GM19099 (cell line): ENCODE measurements around the gene THRB.

ENCODE experiments used
- POLR2A ChIP-seq: IDR thresholded peaks from 3 replicates; pipeline ENCODE4 v1.6.1; 2011; ENCODE audit warnings: low read depth; ENCODE audit not compliant: insufficient read length; ENCODE audit errors: extremely low read depth

THRB gene

DNA sequence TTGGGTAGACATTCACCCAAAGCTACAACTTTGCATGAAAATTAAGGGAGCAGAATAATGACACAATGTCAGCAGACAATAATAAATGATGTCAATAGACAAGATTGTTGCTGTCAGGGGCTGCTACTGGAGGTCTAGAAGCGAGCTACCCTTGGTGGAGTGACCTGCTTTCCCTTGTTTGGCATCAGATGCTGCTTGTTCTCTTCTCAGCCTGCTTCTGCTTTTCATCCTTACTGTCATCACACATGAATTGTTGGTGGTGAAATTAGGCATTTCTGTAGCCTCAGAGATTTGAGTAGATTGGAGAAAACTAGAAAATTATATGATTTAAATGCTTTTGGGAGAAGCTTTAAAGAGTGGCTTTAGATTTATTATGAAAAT lies 355.8 kb downstream of the THRB start:
- no peak for TF ChIP-seq POLR2A

DNA sequence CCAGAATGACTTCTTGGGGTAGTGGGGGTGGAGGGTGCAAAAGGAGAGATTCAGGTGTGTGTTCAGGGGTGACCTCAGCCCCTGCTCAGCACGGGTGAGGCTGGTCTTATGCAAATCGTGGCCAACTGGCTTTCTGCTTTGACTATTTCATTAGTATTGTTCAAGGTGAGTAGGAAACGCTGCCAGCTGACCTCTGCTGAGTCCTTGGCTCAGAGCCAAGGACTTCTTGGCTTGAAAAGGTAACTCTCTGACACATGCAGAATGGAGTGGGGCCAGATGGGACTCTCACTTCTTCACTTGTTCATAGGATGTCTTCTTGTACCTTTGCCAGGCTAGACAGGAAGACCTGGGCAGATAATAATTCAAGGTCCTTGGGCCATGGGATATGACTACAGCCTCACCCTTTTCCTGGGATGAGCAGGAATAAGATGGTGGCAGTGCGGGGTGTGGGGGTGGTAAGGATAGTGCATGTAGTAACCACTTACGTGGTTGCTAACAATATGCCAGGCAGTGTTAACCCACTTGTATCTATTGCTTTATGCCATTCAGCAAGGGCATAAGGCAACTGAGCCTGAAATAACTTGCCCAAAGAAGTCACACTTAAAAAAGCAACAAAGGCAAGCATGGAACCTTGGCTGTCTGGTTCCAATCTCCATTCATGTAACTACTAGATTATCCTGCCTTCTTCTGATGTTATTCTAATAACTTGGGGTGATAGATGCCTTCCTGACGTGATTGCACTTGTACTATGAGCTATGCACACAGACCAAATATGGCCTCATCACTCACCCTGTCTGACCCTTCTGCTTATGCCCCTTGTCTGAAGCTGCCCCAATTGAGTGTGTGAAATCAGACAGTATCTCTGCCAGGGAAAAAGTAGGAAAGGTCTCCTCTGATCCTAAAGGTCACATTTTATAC lies 356.4 kb downstream of the THRB start:
- no peak for TF ChIP-seq POLR2A

- no peak for TF ChIP-seq POLR2A
Measured at GRCh38 chr3:24137334-24137733, 357.3 kb downstream of the THRB start.

- no peak for TF ChIP-seq POLR2A
Measured at GRCh38 chr3:24136624-24137310, 357.9 kb downstream of the THRB start.

DNA sequence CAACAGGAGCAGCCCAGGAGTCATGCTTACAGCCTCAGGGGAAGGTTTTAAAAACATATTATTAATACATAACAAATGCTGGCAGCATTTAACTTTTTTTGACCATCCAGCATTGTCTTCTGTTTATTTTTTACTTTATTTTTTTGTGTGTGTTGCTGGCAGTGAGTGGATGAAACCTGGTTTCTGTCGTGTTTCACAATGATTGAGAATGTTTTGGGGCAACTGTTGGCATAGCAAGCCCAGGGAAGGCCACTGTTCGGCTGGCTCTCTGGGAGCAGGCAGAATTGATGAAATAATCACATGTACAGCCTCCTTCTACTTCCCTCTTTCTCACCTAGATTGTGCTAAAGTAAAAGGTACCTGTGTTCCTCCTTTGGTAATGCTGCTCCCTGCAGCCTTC lies 359.4 kb downstream of the THRB start:
- TF ChIP-seq POLR2A = no peak

- no peak for TF ChIP-seq POLR2A
Measured at GRCh38 chr3:24133942-24134341, 360.7 kb downstream of the THRB start.

- TF ChIP-seq POLR2A = no peak
Measured at GRCh38 chr3:24133436-24133835, 361.2 kb downstream of the THRB start.

- TF ChIP-seq POLR2A = no peak
Measured at GRCh38 chr3:24129549-24129948, 365.1 kb downstream of the THRB start.

GRCh38 chr3:24128199-24129005 lies 366.2 kb downstream of the THRB start:
- TF ChIP-seq POLR2A = no peak

GRCh38 chr3:24123596-24123995 lies 371.1 kb downstream of the THRB start:
- TF ChIP-seq POLR2A = no peak

DNA sequence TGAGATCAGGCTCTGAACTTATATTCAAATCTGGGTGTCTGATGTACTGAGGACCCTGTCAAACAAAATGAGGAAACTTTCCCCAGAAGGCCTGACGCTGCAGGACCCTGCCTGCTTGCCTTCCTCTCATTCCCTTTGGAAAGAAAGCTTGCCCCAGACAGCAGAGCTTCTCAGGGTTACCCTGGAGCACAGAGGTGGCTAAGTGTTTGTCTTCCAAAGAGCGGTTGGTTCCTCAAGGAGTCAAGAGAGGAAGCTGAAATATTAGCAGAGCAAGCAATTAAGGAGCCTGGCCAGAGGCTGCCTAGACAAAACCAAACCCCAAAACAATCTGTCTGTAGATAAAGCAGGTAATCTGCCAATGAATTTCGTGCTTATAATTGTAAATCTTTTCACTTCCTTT lies 374.2 kb downstream of the THRB start:
- no peak for TF ChIP-seq POLR2A

DNA sequence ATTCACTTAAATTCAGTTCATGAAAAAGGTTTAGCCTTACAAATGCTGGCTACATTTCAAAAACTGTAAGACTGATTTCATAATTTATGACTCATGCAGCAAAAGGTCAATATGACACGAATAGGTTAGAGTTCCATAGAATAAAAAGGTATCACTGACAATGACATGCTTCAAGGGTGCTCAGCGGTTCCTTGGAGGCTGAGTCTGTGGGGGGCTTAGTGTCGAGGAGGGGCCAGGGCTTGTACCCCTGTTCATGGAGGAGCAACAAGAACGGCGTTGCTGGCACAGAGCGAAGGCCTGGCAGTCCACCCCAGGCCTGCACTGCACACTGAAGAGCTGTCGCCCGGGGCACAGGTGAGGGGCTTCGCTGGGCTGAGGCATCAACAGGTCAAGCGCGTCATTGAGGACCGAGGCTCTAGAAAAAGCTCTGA lies 375.3 kb downstream of the THRB start:
- no peak for TF ChIP-seq POLR2A

DNA sequence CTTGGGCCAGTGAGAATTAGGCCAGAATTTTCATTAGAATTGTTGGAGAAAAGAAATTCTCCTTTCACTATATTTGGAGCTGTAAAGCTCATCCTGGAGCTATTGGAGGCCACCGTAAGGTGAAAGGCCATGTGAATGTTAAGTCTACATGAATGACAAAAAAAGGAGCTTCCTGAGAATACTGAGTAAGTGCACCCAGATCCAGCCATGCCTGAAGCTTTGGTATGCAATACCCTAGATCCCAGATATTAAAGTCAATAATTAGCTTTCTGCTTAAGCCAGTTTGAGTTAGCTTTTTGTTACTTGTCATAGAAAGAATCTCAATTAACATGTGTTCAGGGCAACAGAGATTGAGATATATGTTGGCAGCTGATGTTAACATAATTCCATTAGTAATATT lies 377.1 kb downstream of the THRB start:
- no peak for TF ChIP-seq POLR2A

GRCh38 chr3:24111711-24112110 lies 382.9 kb downstream of the THRB start:
- TF ChIP-seq POLR2A = no peak

DNA sequence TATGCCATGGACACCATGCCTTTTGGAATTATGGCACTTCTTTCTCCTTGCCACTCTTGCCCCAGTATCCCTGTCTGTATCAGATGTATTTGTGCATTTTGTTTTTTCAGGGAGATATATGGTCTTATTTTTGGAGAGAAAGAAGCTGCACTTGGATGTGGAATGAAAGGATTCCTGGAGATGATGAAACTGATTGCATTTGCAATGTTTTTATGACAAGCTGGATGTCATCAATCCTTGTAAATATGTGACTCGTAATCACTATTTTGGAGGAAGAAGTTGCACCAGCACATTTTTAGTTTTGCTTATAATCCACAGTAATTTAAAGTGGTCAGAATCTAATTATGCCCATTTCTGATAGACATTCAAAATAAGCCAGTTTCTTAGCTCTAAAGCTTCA lies 384.6 kb downstream of the THRB start:
- TF ChIP-seq POLR2A = no peak
